Measurements from ENCODE around the gene CCDC178. TPM values are rescaled to one million over a fixed set of nuclear protein-coding genes. Genes with fewer than 3 reads are reported as not detected.
"Not testable (repeated sequence)": the region's sequence is repeated elsewhere in the genome, so short reads cannot be mapped to it uniquely, and the experiment has no call there.

The CCDC178 gene
- total and polyA plus RNA-seq, 4 donors: 1.2 to 3.4 (median 1.8) TPM

DNA sequence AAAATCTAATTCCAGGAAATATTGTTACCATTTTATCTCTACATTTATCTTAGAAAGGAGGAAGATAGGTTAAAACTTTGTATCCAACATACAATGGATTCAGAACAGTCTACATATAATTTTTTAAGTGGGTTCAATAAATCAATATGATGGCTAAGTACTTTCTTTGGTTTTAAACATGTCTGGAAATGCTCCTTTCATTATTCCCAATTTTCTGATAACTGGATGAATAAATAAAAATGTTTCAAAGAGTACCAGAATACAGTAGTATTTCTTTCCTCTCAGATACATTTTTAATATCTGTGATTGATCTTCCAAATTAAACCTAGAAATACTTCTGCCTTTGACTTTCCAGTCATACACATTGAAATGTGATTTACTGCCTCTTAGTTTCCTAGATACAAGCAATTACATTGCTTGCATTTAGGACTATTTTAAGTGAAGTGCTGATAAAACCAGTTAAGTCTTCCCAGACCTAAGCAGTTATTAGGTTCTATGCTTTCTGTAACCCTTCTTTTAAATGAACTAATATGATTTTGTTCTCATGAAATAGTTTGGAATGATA lies 283.5 kb downstream of the CCDC178 start:
- Histone ChIP-seq H3K27me3 (ENCODE audit: control insufficient read depth, insufficient read depth, low read length) (no peaks in the 10 kb centered on the region), H3K4me3 (ENCODE audit: low read depth, low read length) (no peak overlapping the region), H3K27ac (ENCODE audit: low read depth, low read length) (no peak overlapping the region), H3K4me1 (ENCODE audit: control insufficient read depth, insufficient read depth, low read length) (no peaks in the 10 kb centered on the region), H3K36me3 (ENCODE audit: control insufficient read depth, insufficient read depth, low read length) (no peaks in the 10 kb centered on the region), H3K9me3 (ENCODE audit: control insufficient read depth, insufficient read depth, low read length) (no peaks in the 10 kb centered on the region)
- peak in 1 of 6 donors; percentile 3 for DNase-seq (ENCODE audit: low read depth in 4 of 6, low spot score in 6 of 6)

DNA sequence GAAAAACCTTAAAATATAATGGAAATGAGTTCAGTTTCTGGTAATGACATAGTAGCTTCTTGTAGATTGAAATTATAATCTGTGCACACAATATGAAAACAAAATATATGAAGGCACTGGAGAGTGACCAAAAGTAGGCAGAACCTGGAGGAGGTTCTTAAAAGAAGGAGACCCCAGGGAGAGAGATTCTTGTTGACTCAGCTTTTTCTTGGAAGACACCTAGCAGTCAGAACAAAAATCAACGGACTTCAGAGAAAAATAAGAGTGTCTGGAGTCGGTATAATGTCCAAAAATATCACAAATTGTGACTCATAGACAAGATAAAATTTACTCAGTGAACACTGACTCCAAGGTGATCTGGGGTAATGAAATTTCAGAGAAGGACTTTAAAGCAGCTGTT lies 286.5 kb downstream of the CCDC178 start:
- no peaks in the 10 kb centered on the region for H3K9me3 ChIP-seq (ENCODE audit: control insufficient read depth, insufficient read depth, low read length)
- no peaks in the 10 kb centered on the region for H3K27me3 ChIP-seq (ENCODE audit: control insufficient read depth, insufficient read depth, low read length)
- H3K36me3 ChIP-seq (ENCODE audit: control insufficient read depth, insufficient read depth, low read length): no peaks in the 10 kb centered on the region
- H3K4me3 ChIP-seq (ENCODE audit: low read depth, low read length): no peak overlapping the region
- no peak for DNase-seq (ENCODE audit: low read depth in 4 of 6, low spot score in 6 of 6)
- H3K27ac ChIP-seq (ENCODE audit: low read depth, low read length): no peak overlapping the region
- whole genome bisulfite sequencing (ENCODE audit: insufficient coverage): no CpG with 5 or more reads among the region's 2 CpGs
- H3K4me1 ChIP-seq (ENCODE audit: control insufficient read depth, insufficient read depth, low read length): no peaks in the 10 kb centered on the region

DNA sequence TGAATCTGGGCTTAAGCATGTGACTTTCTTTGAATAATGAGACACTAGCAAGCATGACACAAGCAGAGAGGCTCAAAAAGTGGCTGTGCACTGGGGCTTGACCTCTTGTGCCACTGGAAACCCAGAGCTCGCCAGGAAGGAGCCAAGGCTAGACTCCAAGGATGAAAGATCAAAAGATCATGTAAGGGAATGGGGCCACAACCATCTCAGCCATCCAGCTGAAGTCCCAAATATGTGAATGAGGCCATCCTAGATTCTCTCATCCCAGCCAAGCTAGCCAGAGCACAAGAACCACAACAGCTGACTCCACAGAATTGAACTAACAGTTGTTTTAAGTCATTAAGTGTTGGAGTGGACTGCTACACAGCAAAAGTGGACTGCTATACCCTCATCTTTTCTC lies 288.1 kb downstream of the CCDC178 start:
- DNase-seq (ENCODE audit: low read depth in 4 of 6, low spot score in 6 of 6): no peak

DNA sequence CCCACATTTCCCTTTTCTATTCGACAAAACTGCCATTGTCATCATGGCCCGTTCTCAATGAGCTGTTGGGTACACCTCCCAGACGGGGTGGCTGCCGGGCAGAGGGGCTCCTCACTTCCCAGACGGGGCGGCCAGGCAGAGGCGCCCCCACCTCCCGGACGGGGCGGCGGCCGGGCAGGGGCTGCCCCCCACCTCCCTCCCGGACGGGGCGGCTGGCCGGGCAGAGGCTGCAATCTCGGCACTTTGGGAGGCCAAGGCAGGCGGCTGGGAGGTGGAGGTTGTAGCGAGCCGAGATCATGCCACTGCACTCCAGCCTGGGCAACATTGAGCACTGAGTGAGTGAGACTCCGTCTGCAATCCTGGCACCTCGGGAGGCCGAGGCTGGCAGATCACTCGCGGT lies 292.7 kb downstream of the CCDC178 start:
- not testable (repeated sequence) for DNase-seq (ENCODE audit: low read depth in 4 of 6, low spot score in 6 of 6); H3K27ac ChIP-seq (ENCODE audit: low read depth, low read length); H3K4me3 ChIP-seq (ENCODE audit: low read depth, low read length); H3K27me3 ChIP-seq (ENCODE audit: control insufficient read depth, insufficient read depth, low read length); H3K9me3 ChIP-seq (ENCODE audit: control insufficient read depth, insufficient read depth, low read length); H3K4me1 ChIP-seq (ENCODE audit: control insufficient read depth, insufficient read depth, low read length); H3K36me3 ChIP-seq (ENCODE audit: control insufficient read depth, insufficient read depth, low read length)
- 98% methylated on average over 11 of the region's 25 CpGs for WGBS (ENCODE audit: insufficient coverage)

More for the DNA sequence above, 288.1 kb downstream of the CCDC178 start:
- H3K36me3 ChIP-seq (ENCODE audit: control insufficient read depth, insufficient read depth, low read length): no peaks in the 10 kb centered on the region
- WGBS (ENCODE audit: insufficient coverage): 70% methylated on average over 1 of the region's 1 CpG
- H3K27me3 ChIP-seq (ENCODE audit: control insufficient read depth, insufficient read depth, low read length): no peaks in the 10 kb centered on the region
- H3K4me1 ChIP-seq (ENCODE audit: control insufficient read depth, insufficient read depth, low read length): no peaks in the 10 kb centered on the region
- H3K9me3 ChIP-seq (ENCODE audit: control insufficient read depth, insufficient read depth, low read length): no peaks in the 10 kb centered on the region
- H3K4me3 ChIP-seq (ENCODE audit: low read depth, low read length): no peak overlapping the region
- H3K27ac ChIP-seq (ENCODE audit: low read depth, low read length): no peak overlapping the region

DNA sequence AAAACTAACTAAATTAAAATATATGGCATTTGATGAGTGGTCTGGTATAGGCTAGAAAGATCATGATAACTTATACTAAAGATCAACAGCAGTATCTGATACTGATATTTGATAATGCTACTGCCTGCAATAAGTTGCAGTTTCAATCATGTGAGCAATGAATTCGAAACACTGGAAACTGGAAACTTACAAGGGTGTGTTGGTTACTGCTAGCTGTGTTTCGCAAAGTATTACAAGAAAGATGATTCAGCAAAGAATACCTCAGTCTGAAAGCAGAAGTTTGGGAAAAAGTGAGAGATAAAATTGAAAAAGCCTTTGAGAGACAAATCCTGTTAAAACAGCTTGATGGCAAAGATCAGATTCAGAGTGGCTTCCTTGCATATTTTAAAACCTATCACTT lies 294.5 kb downstream of the CCDC178 start:
- no peak for DNase-seq (ENCODE audit: low read depth in 4 of 6, low spot score in 6 of 6)
- Histone ChIP-seq H3K9me3 (ENCODE audit: control insufficient read depth, insufficient read depth, low read length) (no peaks in the 10 kb centered on the region), H3K4me1 (ENCODE audit: control insufficient read depth, insufficient read depth, low read length) (no peaks in the 10 kb centered on the region), H3K27ac (ENCODE audit: low read depth, low read length) (no peak overlapping the region), H3K27me3 (ENCODE audit: control insufficient read depth, insufficient read depth, low read length) (no peaks in the 10 kb centered on the region), H3K36me3 (ENCODE audit: control insufficient read depth, insufficient read depth, low read length) (no peaks in the 10 kb centered on the region), H3K4me3 (ENCODE audit: low read depth, low read length) (no peak overlapping the region)
- 100% methylated on average over 2 of the region's 2 CpGs for WGBS (ENCODE audit: insufficient coverage)

DNA sequence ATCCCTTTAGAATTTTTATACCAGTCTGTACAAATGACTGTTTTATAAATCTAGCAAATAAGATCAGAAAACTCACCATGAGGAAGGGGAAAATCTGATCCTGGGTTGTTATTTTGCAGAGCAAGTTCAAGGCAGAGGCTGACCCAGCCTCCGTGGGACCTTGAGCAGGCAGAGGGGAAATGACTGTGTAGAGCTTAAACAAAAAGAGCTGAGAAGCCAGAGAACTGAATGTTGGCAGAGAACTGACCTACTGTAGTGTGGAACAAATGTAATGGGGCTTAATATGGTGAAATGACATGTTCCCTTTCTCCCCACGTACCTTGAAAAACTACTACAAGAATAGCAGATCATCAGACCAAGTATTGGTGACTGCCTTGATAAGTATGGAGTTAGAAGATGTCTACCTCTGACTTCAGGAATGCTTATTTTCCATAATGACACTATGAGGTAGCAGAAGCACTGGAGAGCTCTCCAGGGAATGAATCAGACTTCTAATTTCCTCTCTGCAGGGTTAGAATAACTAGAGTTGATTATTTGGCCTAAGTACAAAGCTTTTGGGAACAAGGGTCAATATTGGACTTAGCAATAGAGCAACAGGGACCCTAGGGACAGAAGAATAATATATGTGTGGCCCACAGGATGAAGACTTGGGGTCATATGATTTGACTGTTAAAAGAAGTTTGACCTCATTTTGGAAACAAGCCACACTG lies 304.4 kb downstream of the CCDC178 start:
- no peak overlapping the region for H3K27ac ChIP-seq (ENCODE audit: low read depth, low read length)
- 57% methylated on average over 1 of the region's 2 CpGs for WGBS (ENCODE audit: insufficient coverage)

DNA sequence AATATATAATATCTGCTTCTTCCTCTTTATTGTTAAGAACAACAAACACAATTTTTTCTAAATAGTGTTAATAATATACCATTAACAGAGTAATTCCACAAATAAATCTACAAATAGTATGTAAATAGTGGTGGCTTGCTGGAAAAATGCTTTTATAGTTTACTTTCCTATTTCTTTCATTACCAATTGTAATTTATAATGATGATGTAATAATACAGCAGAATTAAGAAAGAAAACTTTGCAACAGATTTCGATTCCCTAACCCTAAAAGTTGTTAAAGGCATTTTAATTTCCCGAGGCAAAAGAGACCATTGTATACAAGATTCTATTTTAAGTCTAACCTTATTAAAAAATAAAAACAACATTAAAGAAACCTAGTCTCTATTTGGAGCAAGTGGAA lies 307.9 kb downstream of the CCDC178 start:
- DNase-seq (ENCODE audit: low read depth in 4 of 6, low spot score in 6 of 6): no peak
- Histone ChIP-seq H3K4me1 (ENCODE audit: control insufficient read depth, insufficient read depth, low read length) (no peaks in the 10 kb centered on the region), H3K27me3 (ENCODE audit: control insufficient read depth, insufficient read depth, low read length) (no peaks in the 10 kb centered on the region), H3K4me3 (ENCODE audit: low read depth, low read length) (no peak overlapping the region), H3K27ac (ENCODE audit: low read depth, low read length) (no peak overlapping the region), H3K9me3 (ENCODE audit: control insufficient read depth, insufficient read depth, low read length) (no peaks in the 10 kb centered on the region), H3K36me3 (ENCODE audit: control insufficient read depth, insufficient read depth, low read length) (no peaks in the 10 kb centered on the region)
- no CpG with 5 or more reads among the region's 2 CpGs for WGBS (ENCODE audit: insufficient coverage)

More for the DNA sequence above, 304.4 kb downstream of the CCDC178 start:
- Histone ChIP-seq H3K9me3 (ENCODE audit: control insufficient read depth, insufficient read depth, low read length) (no peaks in the 10 kb centered on the region), H3K4me3 (ENCODE audit: low read depth, low read length) (no peak overlapping the region), H3K27me3 (ENCODE audit: control insufficient read depth, insufficient read depth, low read length) (no peaks in the 10 kb centered on the region), H3K4me1 (ENCODE audit: control insufficient read depth, insufficient read depth, low read length) (no peaks in the 10 kb centered on the region), H3K36me3 (ENCODE audit: control insufficient read depth, insufficient read depth, low read length) (no peaks in the 10 kb centered on the region)
- DNase-seq (ENCODE audit: low read depth in 4 of 6, low spot score in 6 of 6): no peak

DNA sequence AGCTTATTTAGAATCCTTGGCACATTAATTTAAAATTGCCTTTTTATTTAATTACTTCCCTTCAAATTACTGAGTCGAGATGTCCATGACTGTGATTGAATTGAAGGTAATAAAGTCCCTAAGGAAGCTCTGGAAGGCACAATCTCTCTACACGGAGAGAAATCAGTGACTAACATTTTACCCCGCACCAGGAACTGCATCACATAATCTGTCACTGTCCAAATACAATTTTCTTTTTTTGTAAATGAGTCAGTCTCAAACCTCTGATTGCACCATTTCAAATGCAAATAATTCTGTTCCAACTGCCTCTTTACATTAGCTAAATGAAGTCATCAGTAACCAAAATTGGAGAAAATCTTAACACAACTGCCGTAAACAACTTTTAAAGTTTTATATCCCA lies 311.9 kb downstream of the CCDC178 start:
- Histone ChIP-seq H3K36me3 (ENCODE audit: control insufficient read depth, insufficient read depth, low read length) (no peaks in the 10 kb centered on the region), H3K27me3 (ENCODE audit: control insufficient read depth, insufficient read depth, low read length) (no peaks in the 10 kb centered on the region), H3K27ac (ENCODE audit: low read depth, low read length) (no peak overlapping the region), H3K4me1 (ENCODE audit: control insufficient read depth, insufficient read depth, low read length) (no peaks in the 10 kb centered on the region), H3K9me3 (ENCODE audit: control insufficient read depth, insufficient read depth, low read length) (no peaks in the 10 kb centered on the region), H3K4me3 (ENCODE audit: low read depth, low read length) (no peak overlapping the region)
- WGBS (ENCODE audit: insufficient coverage): no CpG with 5 or more reads among the region's 4 CpGs
- DNase-seq (ENCODE audit: low read depth in 4 of 6, low spot score in 6 of 6): peak in 1 of 6 donors; percentile 43

DNA sequence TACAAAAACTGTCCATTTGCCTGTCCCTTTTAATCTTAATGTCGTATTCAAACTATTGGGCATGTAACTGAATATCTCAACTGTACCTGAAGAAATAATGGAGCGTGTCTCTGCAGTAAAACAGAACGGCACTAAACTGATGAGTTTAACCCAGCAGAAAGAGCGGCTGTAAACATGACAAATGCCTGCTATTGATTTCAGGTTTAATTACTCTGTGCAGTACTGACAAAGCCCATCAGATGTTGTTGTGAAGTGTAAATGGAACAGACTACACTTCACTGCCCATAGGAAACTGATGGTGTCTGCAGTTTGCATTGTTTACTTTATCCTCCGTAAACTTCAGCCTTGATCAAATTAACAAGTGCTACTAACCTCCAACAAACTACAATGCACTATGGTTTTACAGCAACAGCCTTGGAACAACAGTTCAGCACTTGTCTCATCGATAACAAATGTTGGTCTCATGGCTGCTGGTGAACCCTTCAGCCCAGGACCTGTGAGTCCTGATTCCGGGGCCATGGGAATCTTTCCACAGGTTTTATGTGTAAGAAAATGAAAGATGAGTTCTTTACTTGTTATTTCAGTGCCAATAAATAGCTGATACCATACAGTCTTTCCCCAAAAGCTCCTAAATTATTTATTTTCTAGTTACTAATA lies 316.5 kb downstream of the CCDC178 start:
- H3K4me3 ChIP-seq (ENCODE audit: low read depth, low read length): no peak overlapping the region
- DNase-seq (ENCODE audit: low read depth in 4 of 6, low spot score in 6 of 6): peak in 1 of 6 donors; percentile 67
- no peaks in the 10 kb centered on the region for H3K27me3 ChIP-seq (ENCODE audit: control insufficient read depth, insufficient read depth, low read length)
- WGBS (ENCODE audit: insufficient coverage): 40% methylated on average over 2 of the region's 7 CpGs
- no peak overlapping the region for H3K27ac ChIP-seq (ENCODE audit: low read depth, low read length)
- H3K9me3 ChIP-seq (ENCODE audit: control insufficient read depth, insufficient read depth, low read length): no peaks in the 10 kb centered on the region
- no peaks in the 10 kb centered on the region for H3K36me3 ChIP-seq (ENCODE audit: control insufficient read depth, insufficient read depth, low read length)
- no peaks in the 10 kb centered on the region for H3K4me1 ChIP-seq (ENCODE audit: control insufficient read depth, insufficient read depth, low read length)

DNA sequence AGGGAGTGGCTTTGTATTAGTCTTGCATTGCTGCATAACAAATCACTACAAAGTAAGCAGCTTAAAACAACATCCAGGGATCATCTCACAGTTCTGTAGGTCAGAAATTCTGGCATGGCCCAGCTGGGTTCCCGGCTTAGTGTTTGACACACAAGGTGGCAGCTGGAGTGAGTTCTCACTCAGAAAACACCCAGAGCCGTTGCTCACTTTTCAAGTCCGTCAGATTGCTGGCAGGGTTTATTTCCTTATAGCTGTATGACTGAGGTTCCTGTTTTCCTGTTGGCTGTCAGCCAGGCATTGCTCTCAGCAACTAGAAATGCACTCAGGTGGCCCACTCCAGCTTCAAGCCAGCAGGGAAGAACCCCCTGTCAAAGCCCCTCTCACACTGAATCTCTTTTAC lies 324.1 kb downstream of the CCDC178 start:
- DNase-seq (ENCODE audit: low read depth in 4 of 6, low spot score in 6 of 6): peak in 2 of 6 donors; percentile 13 to 21
- 55% methylated on average over 2 of the region's 3 CpGs for WGBS (ENCODE audit: insufficient coverage)
- Histone ChIP-seq H3K27me3 (ENCODE audit: control insufficient read depth, insufficient read depth, low read length) (no peaks in the 10 kb centered on the region), H3K4me3 (ENCODE audit: low read depth, low read length) (no peak overlapping the region), H3K27ac (ENCODE audit: low read depth, low read length) (no peak overlapping the region), H3K36me3 (ENCODE audit: control insufficient read depth, insufficient read depth, low read length) (no peaks in the 10 kb centered on the region), H3K4me1 (ENCODE audit: control insufficient read depth, insufficient read depth, low read length) (no peaks in the 10 kb centered on the region), H3K9me3 (ENCODE audit: control insufficient read depth, insufficient read depth, low read length) (no peaks in the 10 kb centered on the region)

All from spinal cord (tissue), 10 donors.